Stimulated activated CD4-positive, alpha-beta T cell treated with anti-CD3 and anti-CD28 coated beads, TNF-alpha, amount 100 ng/mL, for 24 hours (primary cell): ENCODE results near the gene ZNF764.
"Not testable (repeated sequence)": the region's sequence is repeated elsewhere in the genome, so short reads cannot be mapped to it uniquely, and the experiment has no call there.

Source experiments
- DNase-seq, 3 experiments: peaks; one replicate each; pipeline ENCODE4 v3.0.0-alpha.2; 2020; ENCODE audit warnings: low read depth in 3 of 3

Gene ZNF764

DNA sequence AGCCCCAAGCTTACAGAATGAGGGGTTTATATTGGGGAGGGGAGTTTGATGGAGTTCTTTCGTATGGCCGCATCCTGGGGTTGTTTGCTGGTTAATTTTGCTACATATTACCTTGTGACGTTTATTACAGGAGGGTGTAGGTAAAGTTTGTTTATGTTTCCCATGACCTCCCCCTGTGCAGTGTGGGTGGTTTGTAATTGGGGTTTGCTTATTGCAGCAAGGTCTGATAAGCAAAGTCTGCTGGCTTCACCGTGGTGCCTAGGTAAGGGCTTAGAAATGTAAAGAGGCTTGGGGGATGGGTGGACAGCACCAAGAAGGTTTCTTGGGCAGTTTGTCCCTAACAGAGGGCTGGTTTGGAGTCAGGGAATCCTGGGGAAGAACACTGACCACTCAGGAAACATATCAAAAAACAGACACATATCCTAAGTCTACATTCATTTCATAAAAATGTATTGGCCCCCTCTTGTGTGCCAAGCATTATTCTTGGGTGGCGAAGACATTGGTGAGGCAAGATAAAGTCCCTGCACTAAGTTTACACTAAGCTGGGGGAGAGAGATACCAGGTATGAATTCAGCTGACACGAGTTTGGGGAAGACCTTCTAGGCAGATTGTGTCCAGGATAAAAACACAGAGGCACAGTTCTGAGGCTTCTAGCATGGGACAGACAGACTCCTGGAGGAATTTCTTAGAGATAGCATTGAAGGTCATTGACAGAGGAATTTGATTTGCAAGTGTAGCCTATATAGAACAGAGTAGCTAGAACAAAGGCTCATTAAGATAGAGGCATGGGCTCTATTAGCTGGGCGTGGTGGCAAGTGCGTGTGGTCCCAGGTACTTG is 9.5 kb downstream of the ZNF764 start:
- no peak for DNase-seq

GRCh38 chr16:30546115-30546514 is 12.1 kb downstream of the ZNF764 start:
- no peak for DNase-seq

- no peak for DNase-seq
These were observed 15.1 kb downstream of the ZNF764 start for GRCh38 chr16:30543067-30543466.

DNA sequence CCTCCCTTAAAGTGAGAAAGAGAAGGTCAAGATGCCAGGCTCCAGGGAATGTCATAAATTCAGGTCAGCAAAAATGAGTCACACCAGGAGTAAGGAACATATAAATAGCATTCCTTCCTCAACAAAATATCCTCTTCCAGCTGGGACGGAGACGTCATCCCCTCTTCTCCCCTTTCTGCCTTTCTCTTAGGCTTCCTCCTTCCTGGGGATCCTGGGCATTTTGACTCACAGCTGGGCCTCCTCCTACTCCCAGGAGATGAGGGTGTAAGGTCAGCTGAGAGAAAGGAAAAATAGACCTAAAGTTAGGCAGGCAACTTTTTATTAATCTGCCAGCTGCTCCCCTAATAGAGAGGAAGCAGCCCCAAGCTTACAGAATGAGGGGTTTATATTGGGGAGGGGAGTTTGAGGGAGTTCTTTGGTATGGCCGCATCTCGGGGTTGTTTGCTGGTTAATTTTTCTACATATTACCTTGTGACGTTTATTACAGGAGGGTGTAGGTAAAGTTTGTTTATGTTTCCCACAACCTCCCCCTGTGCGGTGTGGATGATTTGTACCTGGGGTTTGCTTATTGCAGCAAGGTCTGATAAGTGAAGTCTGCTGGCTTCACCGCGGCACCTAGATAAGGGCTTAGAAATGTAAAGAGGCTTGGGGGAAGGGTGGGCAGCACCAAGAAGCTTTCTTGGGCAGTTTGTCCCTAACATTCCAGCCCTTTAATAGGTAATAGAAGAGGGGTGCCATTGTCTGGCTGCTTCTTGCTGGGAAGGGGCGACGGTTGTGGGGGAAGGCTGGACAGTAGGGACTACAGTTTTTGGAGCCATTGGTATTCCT is 16.5 kb downstream of the ZNF764 start:
- no peak for DNase-seq

GRCh38 chr16:30540916-30541464 is 17.2 kb downstream of the ZNF764 start:
- not testable (repeated sequence) for DNase-seq

DNA sequence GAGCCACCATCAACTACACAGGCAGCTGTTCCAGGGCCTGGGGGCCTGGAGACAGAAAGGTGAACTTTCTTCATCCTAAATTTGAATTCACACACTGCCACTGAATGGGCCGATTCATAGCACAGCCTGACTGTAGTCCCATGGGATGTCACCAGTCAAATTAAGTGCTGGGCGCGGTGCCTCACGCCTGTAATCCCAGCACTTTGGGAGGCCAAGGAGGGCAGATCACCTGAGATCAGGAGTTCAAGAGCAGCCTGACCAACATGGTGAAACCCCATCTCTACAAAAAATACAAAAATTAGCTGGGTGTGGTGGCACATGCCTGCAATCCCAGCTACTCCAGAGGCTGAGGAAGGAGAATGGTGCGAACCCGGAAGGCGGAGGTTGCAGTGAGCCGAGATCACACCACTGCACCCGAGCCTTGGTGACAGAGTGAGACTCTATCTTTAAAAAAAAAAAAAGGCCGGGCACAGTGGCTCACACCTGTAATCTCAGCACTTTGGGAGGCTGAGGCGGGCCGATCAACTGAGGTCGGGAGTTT is 18.1 kb downstream of the ZNF764 start:
- DNase-seq, result not testable (repeated sequence)

- DNase-seq, result no peak
These were observed 18.9 kb downstream of the ZNF764 start for GRCh38 chr16:30539000-30539964.

DNA sequence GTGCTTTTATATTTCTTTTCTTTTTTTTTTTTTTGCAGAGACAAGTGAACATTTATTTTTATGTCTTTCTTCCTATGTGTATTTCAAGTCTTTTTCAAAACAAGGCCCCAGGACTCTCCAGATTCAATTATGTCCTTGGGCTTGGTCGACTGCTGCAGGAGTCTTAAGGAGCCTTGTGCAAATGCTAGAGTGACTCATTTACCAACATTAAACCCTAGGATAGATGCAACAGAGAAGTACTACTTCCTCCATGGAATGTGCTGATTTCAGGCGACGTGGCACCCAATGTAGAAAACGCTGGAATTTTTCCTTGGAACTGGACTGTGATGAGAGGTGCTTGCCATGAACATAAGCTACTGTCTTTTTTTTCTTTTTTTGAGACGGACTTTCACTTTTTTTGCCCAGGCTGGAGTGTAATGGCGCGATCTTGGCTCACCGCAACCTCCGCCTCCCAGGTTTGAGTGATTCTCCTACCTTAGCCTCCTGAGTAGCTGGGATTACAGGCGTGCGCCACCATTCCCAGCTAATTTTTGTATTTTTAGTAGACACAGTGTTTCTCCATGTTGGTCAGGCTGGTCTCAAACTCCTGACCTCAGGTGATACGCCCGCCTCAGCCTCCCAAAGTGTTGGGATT is 21.7 kb downstream of the ZNF764 start:
- DNase-seq, result not testable (repeated sequence)

GRCh38 chr16:30535777-30536190 is 22.4 kb downstream of the ZNF764 start:
- peak in 1 of 3 experiments; percentile 69 for DNase-seq

DNA sequence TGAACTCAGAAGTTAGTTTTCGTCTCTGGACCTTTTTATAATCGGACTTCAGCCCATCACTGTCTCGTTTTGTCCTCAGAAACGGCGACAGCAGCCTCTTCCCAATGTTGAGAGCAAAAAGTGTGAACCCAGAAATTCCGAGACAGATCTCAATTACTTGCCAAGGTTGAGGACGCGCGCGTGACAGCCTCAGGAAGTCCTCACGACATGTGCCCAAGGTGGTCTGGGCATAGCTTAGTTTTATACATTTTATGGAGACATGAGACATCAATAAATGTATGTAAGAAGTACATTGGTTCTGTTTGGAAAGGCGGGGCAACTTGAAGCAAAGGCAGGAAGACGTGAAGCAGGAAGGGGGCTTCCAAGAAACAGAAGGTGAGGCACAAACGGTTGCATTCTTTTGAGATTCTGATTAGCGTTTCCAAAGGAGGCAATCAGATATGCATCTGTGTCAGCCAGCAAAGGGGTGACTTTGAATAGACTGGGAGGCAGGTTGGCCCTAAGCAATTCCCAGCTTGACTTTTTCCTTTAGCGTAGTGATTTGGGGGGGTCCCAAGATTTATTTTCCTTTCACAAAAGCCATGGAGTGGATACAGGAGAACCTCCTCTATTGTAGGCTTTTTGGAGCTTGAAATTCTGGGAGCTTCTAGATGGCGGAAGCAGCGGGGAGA is 22.9 kb downstream of the ZNF764 start:
- no peak for DNase-seq

- DNase-seq, result peak; percentile 83 to 92 (median 86)
These were observed 23.6 kb downstream of the ZNF764 start, which contains the start of gene ZNF747 for GRCh38 chr16:30534368-30535105. Gene ZNF747, minus strand, starts transcription at chr16:30534858. Its CDS starts 179 bp downstream, at chr16:30534679.

- peak in 1 of 3 experiments; percentile 27 for DNase-seq
These were observed 24.3 kb downstream of the ZNF764 start for GRCh38 chr16:30533748-30534367.

DNA sequence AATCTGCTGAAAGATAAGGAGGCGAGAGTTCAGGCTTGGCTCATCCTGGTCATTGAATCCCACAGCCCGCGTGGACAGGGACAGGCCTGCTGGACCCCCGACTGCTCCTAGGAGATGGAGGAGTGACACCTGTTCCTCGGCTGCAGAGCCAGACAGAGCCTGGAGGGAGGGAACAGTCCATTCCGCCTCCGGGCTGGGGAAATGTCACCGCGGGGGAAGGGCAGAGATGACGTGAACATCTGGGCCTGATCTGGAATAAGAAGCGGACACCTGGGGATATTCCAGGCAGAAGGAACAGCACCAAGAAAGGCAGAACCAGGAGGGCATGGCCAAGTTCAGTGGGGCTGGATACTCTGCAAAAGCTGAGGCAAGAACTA is 25.0 kb downstream of the ZNF764 start:
- no peak for DNase-seq

- DNase-seq, result no peak
These were observed 25.7 kb downstream of the ZNF764 start for GRCh38 chr16:30532285-30533145.

DNA sequence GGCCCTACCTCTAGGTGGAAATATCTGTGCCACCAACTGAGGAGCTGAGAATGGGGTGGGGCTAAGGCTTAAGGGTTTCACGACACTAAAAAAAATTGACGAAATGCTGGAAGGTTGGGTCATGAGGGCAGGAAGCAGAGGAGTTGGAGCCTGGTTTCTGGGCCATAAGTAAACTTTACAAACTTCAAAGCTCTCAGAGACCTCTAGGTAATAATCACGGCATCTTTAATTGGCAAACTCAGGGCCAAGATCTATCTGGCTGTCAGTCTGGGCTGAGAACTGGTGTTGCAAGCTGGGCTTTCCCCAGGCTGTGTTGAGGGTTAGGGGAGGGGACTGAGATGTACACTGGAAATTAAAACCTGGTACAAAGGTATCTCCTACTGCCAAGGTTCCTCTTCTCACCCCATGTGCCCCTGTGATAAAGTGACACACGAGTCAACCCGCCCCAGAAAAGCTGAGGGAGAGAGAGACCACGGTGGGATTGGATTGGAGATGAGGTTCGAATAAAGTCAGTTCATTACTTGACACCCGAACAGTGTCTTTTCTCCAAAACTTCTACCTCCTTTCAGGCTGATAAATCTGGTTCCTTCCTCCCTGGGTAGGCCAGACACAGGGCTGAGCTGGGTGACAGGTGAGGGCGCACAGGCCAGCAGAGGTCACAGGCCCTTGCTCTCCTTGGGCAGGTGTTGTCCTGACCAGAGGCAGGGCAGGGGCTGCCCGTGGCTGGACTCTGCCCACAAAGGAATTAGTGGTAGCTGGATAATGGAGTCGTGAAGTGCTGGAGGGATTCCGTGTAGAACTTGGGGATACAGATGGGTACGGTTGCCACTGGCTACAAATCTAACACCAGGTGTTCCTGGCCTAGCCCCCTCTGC is 27.8 kb downstream of the ZNF764 start:
- DNase-seq, result no peak

DNA sequence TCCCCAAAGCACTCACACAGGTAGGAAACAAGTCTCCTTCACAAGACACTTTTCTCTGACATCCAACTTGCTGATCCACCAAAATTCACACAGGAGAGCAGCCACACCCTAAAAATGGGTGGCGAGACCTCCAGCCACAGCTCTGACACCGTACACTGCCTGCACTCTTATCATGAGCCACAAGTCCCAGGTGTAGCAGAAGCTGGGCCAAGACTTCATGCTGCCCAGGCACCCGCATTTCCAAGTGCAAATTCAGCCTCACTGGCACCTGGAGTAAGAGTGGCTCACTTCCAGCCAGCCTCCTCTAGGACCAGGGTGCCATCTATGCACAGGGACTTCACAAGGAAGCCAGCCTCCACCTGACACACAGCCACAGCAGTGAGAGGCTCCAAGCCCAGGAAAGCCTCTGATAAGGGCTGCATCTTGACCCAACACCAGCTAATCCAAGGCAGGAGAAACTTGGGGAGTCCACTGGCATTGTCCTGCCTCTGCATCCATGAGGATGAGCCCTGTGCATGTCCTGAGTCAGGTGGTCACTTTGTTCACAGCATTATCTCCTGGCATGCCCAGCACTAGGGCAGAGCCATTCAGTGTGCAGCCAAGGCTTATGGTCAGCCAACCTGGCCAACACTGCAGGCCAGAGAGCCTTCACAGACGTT is 29.2 kb downstream of the ZNF764 start:
- no peak for DNase-seq
